ENCODE data around the gene SCT. TPM values are rescaled to one million over a fixed set of nuclear protein-coding genes. Genes with fewer than 3 reads are reported as not detected.
A peak's percentile ranks its signal among the peaks of the same experiment; 100 is the strongest.

SCT gene
- total RNA-seq, 1 experiment from 2014 or later: not detected

DNA sequence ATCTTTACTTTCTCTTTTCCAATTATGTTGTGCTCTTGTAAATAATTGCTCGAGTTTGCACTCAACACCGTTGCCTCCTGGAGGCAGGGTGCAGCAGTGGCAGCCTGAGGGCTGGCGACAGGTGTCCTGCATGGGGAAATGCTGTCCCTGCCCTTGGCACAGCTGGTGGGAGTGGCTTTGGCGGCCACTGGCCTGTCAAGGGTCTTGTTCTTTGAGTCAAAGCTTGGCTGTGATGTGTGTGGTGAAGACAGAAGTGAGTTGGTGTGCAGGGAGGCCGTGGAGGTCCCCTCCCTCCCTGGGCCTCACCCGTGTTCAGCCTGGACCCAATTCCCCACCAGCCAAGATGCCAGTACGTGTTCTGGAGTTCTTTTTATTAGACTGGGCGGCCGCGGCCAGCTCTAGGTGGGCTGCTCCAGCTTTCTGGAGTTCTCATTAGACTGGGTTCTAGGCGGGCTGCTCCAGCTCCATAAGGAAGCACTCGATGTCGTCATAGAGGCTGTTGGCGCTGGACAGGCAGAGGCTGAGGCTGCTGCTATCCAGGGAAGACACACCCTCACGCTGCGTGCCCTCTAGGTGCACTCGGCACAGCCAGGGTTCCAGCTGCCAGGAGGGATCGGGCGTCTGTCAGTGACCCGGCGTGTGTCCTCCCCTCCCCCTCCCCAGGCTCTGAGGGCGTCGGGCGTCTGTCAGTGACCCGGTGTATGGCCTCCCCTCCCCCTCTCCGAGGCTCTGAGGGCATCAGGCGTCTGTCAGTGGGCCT is 14.6 kb downstream of the SCT start:
- peaks cover 27% of the 10 kb centered on the region for H3K4me1 ChIP-seq
- DNase-seq: peak; percentile 67 to 68
- Mint-ChIP-seq H3K27ac (ENCODE audit: unreplicated experiment) (peak overlapping the region; percentile 58), H3K36me3 (ENCODE audit: insufficient read depth, unreplicated experiment) (peaks cover 91% of the 10 kb centered on the region), H3K4me1 (ENCODE audit: low read depth, unreplicated experiment) (peaks cover 5% of the 10 kb centered on the region), H3K4me3 (ENCODE audit: unreplicated experiment) (peak overlapping the region; percentile 5), H3K9me3 (ENCODE audit: unreplicated experiment) (no peaks in the 10 kb centered on the region), H3K27me3 (ENCODE audit: insufficient read depth, unreplicated experiment) (no peaks in the 10 kb centered on the region)
- TF ChIP-seq, protein P1, sequence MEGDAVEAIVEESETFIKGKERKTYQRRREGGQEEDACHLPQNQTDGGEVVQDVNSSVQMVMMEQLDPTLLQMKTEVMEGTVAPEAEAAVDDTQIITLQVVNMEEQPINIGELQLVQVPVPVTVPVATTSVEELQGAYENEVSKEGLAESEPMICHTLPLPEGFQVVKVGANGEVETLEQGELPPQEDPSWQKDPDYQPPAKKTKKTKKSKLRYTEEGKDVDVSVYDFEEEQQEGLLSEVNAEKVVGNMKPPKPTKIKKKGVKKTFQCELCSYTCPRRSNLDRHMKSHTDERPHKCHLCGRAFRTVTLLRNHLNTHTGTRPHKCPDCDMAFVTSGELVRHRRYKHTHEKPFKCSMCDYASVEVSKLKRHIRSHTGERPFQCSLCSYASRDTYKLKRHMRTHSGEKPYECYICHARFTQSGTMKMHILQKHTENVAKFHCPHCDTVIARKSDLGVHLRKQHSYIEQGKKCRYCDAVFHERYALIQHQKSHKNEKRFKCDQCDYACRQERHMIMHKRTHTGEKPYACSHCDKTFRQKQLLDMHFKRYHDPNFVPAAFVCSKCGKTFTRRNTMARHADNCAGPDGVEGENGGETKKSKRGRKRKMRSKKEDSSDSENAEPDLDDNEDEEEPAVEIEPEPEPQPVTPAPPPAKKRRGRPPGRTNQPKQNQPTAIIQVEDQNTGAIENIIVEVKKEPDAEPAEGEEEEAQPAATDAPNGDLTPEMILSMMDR (IDR thresholded peaks at IDR 0.05; ENCODE audit: insufficient read depth in 1 of 2, low read depth in 1 of 2, low read length in 1 of 2, severe bottlenecking in 1 of 2, unreplicated experiment in 1 of 2): peak in 1 of 2 experiments; percentile 51
- no TSS peak for BruUV-seq (replicated peaks)
- intact Hi-C loops (cut with micrococcal nuclease; ENCODE audit: unreplicated experiment): loop anchor here (5.0 kb wide), 1 partner anchor 35 kb away; the partner anchor contains the start of gene PHRF1
- no peaks in the 10 kb centered on the region for H3K27me3 ChIP-seq (replicated peaks; ENCODE audit: control insufficient read depth, insufficient read depth, low read length)
- CTCF ChIA-PET: interaction anchor here (0.6 kb wide), 1 partner anchor 24 kb away, joined by 4 read pairs; no protein-coding TSS in a partner anchor
- H3K4me3 ChIP-seq (ENCODE audit: low read depth, low read length): no peak overlapping the region
- H3K36me3 ChIP-seq (ENCODE audit: control insufficient read depth, insufficient read depth, low read length): peaks cover 9% of the 10 kb centered on the region
- no peaks in the 10 kb centered on the region for H3K9me3 ChIP-seq
- POLR2A ChIA-PET: interaction anchor here (1.6 kb wide), 1 partner anchor 58 kb away, joined by 5 read pairs; no protein-coding TSS in a partner anchor

DNA sequence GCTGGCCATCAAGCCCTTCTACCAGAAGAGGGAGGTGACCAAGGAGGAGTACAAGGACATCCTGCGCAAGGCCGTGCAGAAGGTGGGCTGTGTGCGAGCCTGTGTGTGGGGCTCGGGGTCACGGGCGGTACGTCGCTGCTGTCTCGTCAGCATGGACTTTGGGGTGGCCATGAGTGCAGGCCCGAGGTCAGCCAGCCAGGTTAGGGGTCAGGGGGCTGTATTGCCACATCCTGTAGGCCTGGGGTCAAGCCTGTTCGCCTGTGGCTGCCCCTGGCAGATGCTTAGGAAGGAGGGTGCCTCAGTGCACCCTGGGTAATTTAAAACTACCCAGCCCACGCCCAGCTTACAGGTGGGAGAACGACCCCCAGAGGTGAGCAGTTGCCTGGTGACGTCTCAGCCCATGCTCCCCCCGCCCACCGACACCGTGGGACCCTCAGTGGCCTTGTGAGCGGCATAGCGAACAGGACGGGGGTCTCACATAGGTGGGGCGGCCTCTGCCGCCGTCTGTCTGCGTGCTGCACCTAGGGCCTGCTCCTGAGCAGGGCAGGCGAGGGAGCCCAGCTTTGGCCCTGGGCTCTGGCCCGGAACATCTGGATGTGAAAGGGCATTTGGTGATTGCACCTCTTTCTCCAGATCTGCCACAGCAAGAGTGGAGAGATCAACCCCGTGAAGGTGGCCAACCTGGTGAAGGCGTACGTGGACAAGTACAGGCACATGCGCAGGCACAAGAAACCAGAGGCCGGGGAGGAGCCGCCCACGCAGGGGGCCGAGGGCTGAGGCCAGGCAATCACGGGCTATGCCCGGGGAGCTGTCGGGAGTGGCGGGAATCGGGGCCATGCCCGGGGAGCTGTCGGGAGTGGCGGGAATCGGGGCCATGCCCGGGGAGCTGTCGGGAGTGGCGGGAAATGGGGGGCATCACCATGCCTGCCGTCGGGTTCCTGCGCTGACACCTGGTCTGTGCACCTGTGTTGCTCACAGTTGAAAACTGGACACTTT is 15.7 kb downstream of the SCT start:
- no peaks in the 10 kb centered on the region for H3K9me3 Mint-ChIP-seq (ENCODE audit: unreplicated experiment)
- Histone ChIP-seq H3K36me3 (ENCODE audit: control insufficient read depth, insufficient read depth, low read length) (peaks cover 13% of the 10 kb centered on the region), H3K4me3 (ENCODE audit: low read depth, low read length) (no peak overlapping the region), H3K27me3 (replicated peaks; ENCODE audit: control insufficient read depth, insufficient read depth, low read length) (no peaks in the 10 kb centered on the region), H3K9me3 (no peaks in the 10 kb centered on the region), H3K4me1 (peaks cover 25% of the 10 kb centered on the region)
- H3K4me1 Mint-ChIP-seq (ENCODE audit: low read depth, unreplicated experiment): peaks cover 5% of the 10 kb centered on the region
- no peak overlapping the region for H3K27ac Mint-ChIP-seq (ENCODE audit: unreplicated experiment)
- H3K4me3 Mint-ChIP-seq (ENCODE audit: unreplicated experiment): no peak overlapping the region
- H3K27me3 Mint-ChIP-seq (ENCODE audit: insufficient read depth, unreplicated experiment): no peaks in the 10 kb centered on the region
- DNase-seq: no peak
- BruUV-seq (replicated peaks): TSS peak; percentile 3
- ChIA-PET CTCF (no interaction called here), POLR2A (interaction anchor here (0.6 kb wide), 1 partner anchor 43 kb away, joined by 5 read pairs; no protein-coding TSS in a partner anchor)
- TF ChIP-seq, protein P1 (IDR thresholded peaks at IDR 0.05; ENCODE audit: insufficient read depth in 1 of 2, low read depth in 1 of 2, low read length in 1 of 2, severe bottlenecking in 1 of 2, unreplicated experiment in 1 of 2): no peak
- H3K36me3 Mint-ChIP-seq (ENCODE audit: insufficient read depth, unreplicated experiment): peaks cover 96% of the 10 kb centered on the region
- intact Hi-C loops (cut with micrococcal nuclease; ENCODE audit: unreplicated experiment): loop anchor here (5.0 kb wide), 1 partner anchor 34 kb away; the partner anchor contains the start of gene PHRF1
